Caco-2 (cell line): ENCODE measurements around the gene CAPZA3. TPM values are rescaled to one million over a fixed set of nuclear protein-coding genes. Genes with fewer than 3 reads are reported as not detected.

Experiments used
- BruUV-seq: library from RNA; stranded (reverse); fragments of 400-500 nt; replicated peaks from 2 replicates; lab custom pipeline; 2021; lab: Mats Ljungman, UMichigan
- CTCF ChIA-PET: fragments of 300-600 bp; sonication (Branson Sonifier 250); formaldehyde crosslinking; loops from one replicate; lab custom pipeline; 2022; ENCODE audit warnings: antibody characterized with exemption; lab: Charles Lee
- POLR2A ChIA-PET: fragments of 300-600 bp; sonication (Branson Sonifier 250); formaldehyde crosslinking; loops from one replicate; lab custom pipeline; 2022; ENCODE audit warnings: antibody characterized with exemption; lab: Charles Lee
- DNase-seq, 2 experiments: peaks; one replicate each; pipeline versions ENCODE4 v3.0.0 to v3.0.0-alpha.2; 2020 to 2022
- H3K27me3 ChIP-seq: replicated peaks from 2 replicates; pipeline ENCODE4 v1.6.0; 2011; ENCODE audit warnings: low read length; ENCODE audit not compliant: control insufficient read depth, insufficient read depth
- H3K36me3 ChIP-seq: 2 replicates; pipeline ENCODE4 v1.5.1; 2011; ENCODE audit warnings: low read length; ENCODE audit not compliant: control insufficient read depth, insufficient read depth
- H3K4me1 ChIP-seq: fragments of 250-450 bp; sonication (Bioruptor Pico); 2 replicates; pipeline ENCODE4 v1.5.1; 2020; ENCODE audit warnings: mild to moderate bottlenecking
- H3K4me3 ChIP-seq: 2 replicates; pipeline ENCODE4 v1.5.1; 2011; ENCODE audit warnings: low read depth, mild to moderate bottlenecking, control low read depth, low read length
- H3K9me3 ChIP-seq: fragments of 250-450 bp; sonication (Bioruptor Pico); 2 replicates; pipeline ENCODE4 v1.5.1; 2020; ENCODE audit warnings: mild to moderate bottlenecking, moderate library complexity
- H3K27ac Mint-ChIP-seq: one replicate; pipeline ENCODE4 v1.8.0; 2022; ENCODE audit warnings: mixed read lengths; ENCODE audit not compliant: unreplicated experiment
- H3K27me3 Mint-ChIP-seq: one replicate; pipeline ENCODE4 v1.8.0; 2022; ENCODE audit warnings: mixed read lengths; ENCODE audit not compliant: insufficient read depth, unreplicated experiment
- H3K36me3 Mint-ChIP-seq: one replicate; pipeline ENCODE4 v1.8.0; 2022; ENCODE audit warnings: mild to moderate bottlenecking, mixed read lengths; ENCODE audit not compliant: insufficient read depth, unreplicated experiment
- H3K4me1 Mint-ChIP-seq: one replicate; pipeline ENCODE4 v1.8.0; 2022; ENCODE audit warnings: low read depth, mixed read lengths; ENCODE audit not compliant: unreplicated experiment
- H3K4me3 Mint-ChIP-seq: one replicate; pipeline ENCODE4 v1.8.0; 2022; ENCODE audit warnings: mild to moderate bottlenecking, moderate library complexity, mixed read lengths; ENCODE audit not compliant: unreplicated experiment
- H3K9me3 Mint-ChIP-seq: one replicate; pipeline ENCODE4 v1.8.0; 2022; ENCODE audit warnings: mixed read lengths; ENCODE audit not compliant: unreplicated experiment
- CTCF ChIP-seq, 2 experiments: fragments of 200-600 bp in 1 of 2; IDR thresholded peaks; 1 replicate in 1 of 2; 2 replicates in 1 of 2; pipeline versions ENCODE4 v1.5.1 to v1.8.0; 2011 to 2022; ENCODE audit warnings: antibody characterized with exemption in 1 of 2, control low read depth in 1 of 2, inconsistent platforms in 1 of 2, low read depth in 1 of 2, low read length in 1 of 2, mild to moderate bottlenecking in 1 of 2, moderate library complexity in 1 of 2; ENCODE audit not compliant: insufficient read depth in 1 of 2, severe bottlenecking in 1 of 2, unreplicated experiment in 1 of 2
- intact Hi-C: fragments of 100-400 bp; cut with micrococcal nuclease; formaldehyde crosslinking; loops from one replicate; pipeline ENCODE4 v1.10.0; 2022; ENCODE audit not compliant: unreplicated experiment
- total RNA-seq: library from RNA; stranded (reverse); gene quantifications from 2 replicates; pipeline ENCODE4 v1.2.3, GENCODE V29; 2022

CAPZA3 gene
- total RNA-seq, 1 experiment from 2014 or later: not detected

- peaks cover 13% of the 10 kb centered on the region; the same call in 1 of the 2 replicates for H3K4me1 ChIP-seq
- TF ChIP-seq CTCF (IDR thresholded peaks at IDR 0.05; ENCODE audit: insufficient read depth in 1 of 2, low read depth in 1 of 2, low read length in 1 of 2, severe bottlenecking in 1 of 2, unreplicated experiment in 1 of 2): no peak
- H3K4me1 Mint-ChIP-seq: peaks cover 7% of the 10 kb centered on the region
- POLR2A ChIA-PET: no interaction called here
- no TSS peak for BruUV-seq
- no peaks in the 10 kb centered on the region for H3K36me3 ChIP-seq
- DNase-seq: no peak
- CTCF ChIA-PET: no interaction called here
- peak overlapping the region; percentile 5 for H3K27ac Mint-ChIP-seq
- H3K27me3 Mint-ChIP-seq: no peaks in the 10 kb centered on the region
- H3K9me3 ChIP-seq: 0 out of 2 replicates have a peak, but pooled peaks cover 5% of the 10 kb centered on the region
- H3K4me3 Mint-ChIP-seq: no peak overlapping the region
- H3K36me3 Mint-ChIP-seq: no peaks in the 10 kb centered on the region
- peaks cover 20% of the 10 kb centered on the region for H3K9me3 Mint-ChIP-seq
- H3K27me3 ChIP-seq: no peaks in the 10 kb centered on the region
- no peak overlapping the region for H3K4me3 ChIP-seq
- intact Hi-C loops: no loop called here
Observed at GRCh38 chr12:18703911-18704310, 34.0 kb upstream of the CAPZA3 start.

- H3K4me1 Mint-ChIP-seq: peaks cover 7% of the 10 kb centered on the region
- POLR2A ChIA-PET: no interaction called here
Observed at GRCh38 chr12:18706798-18707197, 31.1 kb upstream of the CAPZA3 start.

GRCh38 chr12:18716236-18716635 lies 21.7 kb upstream of the CAPZA3 start:
- Mint-ChIP-seq H3K4me3 (no peak overlapping the region), H3K36me3 (no peaks in the 10 kb centered on the region), H3K27me3 (no peaks in the 10 kb centered on the region), H3K4me1 (no peaks in the 10 kb centered on the region), H3K27ac (no peak overlapping the region), H3K9me3 (no peaks in the 10 kb centered on the region)
- POLR2A ChIA-PET: no interaction called here
- H3K9me3 ChIP-seq: no peaks in the 10 kb centered on the region
- CTCF ChIA-PET: no interaction called here
- no peaks in the 10 kb centered on the region for H3K4me1 ChIP-seq
- no peak for DNase-seq
- BruUV-seq: no TSS peak
- H3K4me3 ChIP-seq: no peak overlapping the region
- intact Hi-C loops: no loop called here
- TF ChIP-seq CTCF (IDR thresholded peaks at IDR 0.05; ENCODE audit: insufficient read depth in 1 of 2, low read depth in 1 of 2, low read length in 1 of 2, severe bottlenecking in 1 of 2, unreplicated experiment in 1 of 2): no peak
- H3K27me3 ChIP-seq: no peaks in the 10 kb centered on the region
- no peaks in the 10 kb centered on the region for H3K36me3 ChIP-seq

More at GRCh38 chr12:18706798-18707197, 31.1 kb upstream of the CAPZA3 start:
- no peak overlapping the region for H3K4me3 Mint-ChIP-seq
- no TSS peak for BruUV-seq
- H3K27me3 Mint-ChIP-seq: no peaks in the 10 kb centered on the region
- intact Hi-C loops: no loop called here
- peaks cover 13% of the 10 kb centered on the region; the same call in 1 of the 2 replicates for H3K4me1 ChIP-seq
- no peak for TF ChIP-seq CTCF (IDR thresholded peaks at IDR 0.05; ENCODE audit: insufficient read depth in 1 of 2, low read depth in 1 of 2, low read length in 1 of 2, severe bottlenecking in 1 of 2, unreplicated experiment in 1 of 2)
- no peaks in the 10 kb centered on the region for H3K27me3 ChIP-seq
- H3K36me3 ChIP-seq: no peaks in the 10 kb centered on the region
- H3K27ac Mint-ChIP-seq: no peak overlapping the region
- CTCF ChIA-PET: no interaction called here
- no peak overlapping the region for H3K4me3 ChIP-seq
- peaks cover 20% of the 10 kb centered on the region for H3K9me3 Mint-ChIP-seq
- no peak for DNase-seq
- H3K9me3 ChIP-seq: peaks cover 8% of the 10 kb centered on the region; the same call in 1 of the 2 replicates
- H3K36me3 Mint-ChIP-seq: no peaks in the 10 kb centered on the region
